OCI-LY1 (cell line): Measurements from ENCODE around the gene SMAD6.
A peak's percentile ranks its signal among the peaks of the same experiment; 100 is the strongest.

ENCODE experiments used
- H2AFZ ChIP-seq: fragments of 200-600 bp; sonication (generic), shearing (Covaris generic); 2 replicates; pipeline ENCODE4 v1.6.0; 2014; ENCODE audit warnings: antibody characterized with exemption, mild to moderate bottlenecking, low read length
- H3F3A ChIP-seq: fragments of 200-600 bp; sonication (generic), shearing (Covaris generic); 2 replicates; pipeline ENCODE4 v1.6.0; 2014; ENCODE audit warnings: mild to moderate bottlenecking, antibody characterized with exemption, low read length, moderate library complexity; ENCODE audit not compliant: insufficient read depth
- H3K27ac ChIP-seq: fragments of 200-600 bp; sonication (generic); 2 replicates; pipeline ENCODE4 v1.5.1; 2014; ENCODE audit warnings: low read length, mixed run types, mild to moderate bottlenecking, low read depth; ENCODE audit not compliant: poor library complexity, severe bottlenecking
- H3K27me3 ChIP-seq: fragments of 200-600 bp; sonication (generic); 2 replicates; pipeline ENCODE4 v1.6.0; 2014; ENCODE audit warnings: antibody characterized with exemption, mild to moderate bottlenecking, low read length, moderate library complexity; ENCODE audit not compliant: insufficient read depth
- H3K36me3 ChIP-seq: fragments of 200-600 bp; sonication (generic); 2 replicates; pipeline ENCODE4 v1.6.1; 2014; ENCODE audit warnings: mild to moderate bottlenecking, antibody characterized with exemption, low read length, moderate library complexity, mixed read lengths; ENCODE audit not compliant: insufficient read depth
- H3K4me1 ChIP-seq: fragments of 200-600 bp; sonication (generic); 2 replicates; pipeline ENCODE4 v1.5.1; 2014; ENCODE audit warnings: mild to moderate bottlenecking, low read length, moderate library complexity; ENCODE audit not compliant: insufficient read depth, severe bottlenecking
- H3K4me2 ChIP-seq: fragments of 200-600 bp; sonication (generic), shearing (Covaris generic); 2 replicates; pipeline ENCODE4 v1.6.1; 2014; ENCODE audit warnings: low read length
- H3K4me3 ChIP-seq: fragments of 200-600 bp; sonication (generic); 2 replicates; pipeline ENCODE4 v1.5.1; 2014; ENCODE audit warnings: low read length, low read depth, mild to moderate bottlenecking, mixed read lengths; ENCODE audit not compliant: poor library complexity, severe bottlenecking
- H3K79me2 ChIP-seq: fragments of 200-600 bp; shearing (Covaris generic); 2 replicates; pipeline ENCODE4 v1.6.1; 2016; ENCODE audit warnings: mixed run types, low read length, mixed read lengths; ENCODE audit not compliant: insufficient read depth
- H3K9ac ChIP-seq: fragments of 200-600 bp; sonication (generic), shearing (Covaris generic); 2 replicates; pipeline ENCODE4 v1.6.1; 2014; ENCODE audit warnings: mild to moderate bottlenecking, low read length, mixed read lengths
- H3K9me2 ChIP-seq: fragments of 200-600 bp; sonication (generic), shearing (Covaris generic); 2 replicates; pipeline ENCODE4 v1.6.1; 2014; ENCODE audit warnings: low read depth, mild to moderate bottlenecking, low read length, mixed read lengths
- H3K9me3 ChIP-seq: fragments of 200-600 bp; shearing (Covaris generic); 2 replicates; pipeline ENCODE4 v1.6.1; 2014; ENCODE audit warnings: low read length, mixed read lengths
- H4K20me1 ChIP-seq: fragments of 200-600 bp; sonication (generic), shearing (Covaris generic); 2 replicates; pipeline ENCODE4 v1.6.0; 2016; ENCODE audit warnings: mild to moderate bottlenecking, low read length; ENCODE audit not compliant: insufficient read depth
- EZH2 ChIP-seq: fragments of 200-600 bp; sonication (generic), shearing (Covaris generic); IDR thresholded peaks from 2 replicates; pipeline ENCODE4 v1.8.0; 2017; ENCODE audit warnings: borderline replicate concordance, mixed run types, mild to moderate bottlenecking, antibody characterized with exemption, low read length, moderate library complexity, mixed read lengths
- TF ChIP-seq, protein P1 (sequence below): fragments of 200-600 bp; sonication (generic), shearing (Covaris generic); IDR thresholded peaks from 2 replicates; pipeline ENCODE4 v1.5.1; 2017; ENCODE audit warnings: mild to moderate bottlenecking, antibody characterized with exemption, low read length, moderate library complexity, mixed read lengths

Gene SMAD6

DNA sequence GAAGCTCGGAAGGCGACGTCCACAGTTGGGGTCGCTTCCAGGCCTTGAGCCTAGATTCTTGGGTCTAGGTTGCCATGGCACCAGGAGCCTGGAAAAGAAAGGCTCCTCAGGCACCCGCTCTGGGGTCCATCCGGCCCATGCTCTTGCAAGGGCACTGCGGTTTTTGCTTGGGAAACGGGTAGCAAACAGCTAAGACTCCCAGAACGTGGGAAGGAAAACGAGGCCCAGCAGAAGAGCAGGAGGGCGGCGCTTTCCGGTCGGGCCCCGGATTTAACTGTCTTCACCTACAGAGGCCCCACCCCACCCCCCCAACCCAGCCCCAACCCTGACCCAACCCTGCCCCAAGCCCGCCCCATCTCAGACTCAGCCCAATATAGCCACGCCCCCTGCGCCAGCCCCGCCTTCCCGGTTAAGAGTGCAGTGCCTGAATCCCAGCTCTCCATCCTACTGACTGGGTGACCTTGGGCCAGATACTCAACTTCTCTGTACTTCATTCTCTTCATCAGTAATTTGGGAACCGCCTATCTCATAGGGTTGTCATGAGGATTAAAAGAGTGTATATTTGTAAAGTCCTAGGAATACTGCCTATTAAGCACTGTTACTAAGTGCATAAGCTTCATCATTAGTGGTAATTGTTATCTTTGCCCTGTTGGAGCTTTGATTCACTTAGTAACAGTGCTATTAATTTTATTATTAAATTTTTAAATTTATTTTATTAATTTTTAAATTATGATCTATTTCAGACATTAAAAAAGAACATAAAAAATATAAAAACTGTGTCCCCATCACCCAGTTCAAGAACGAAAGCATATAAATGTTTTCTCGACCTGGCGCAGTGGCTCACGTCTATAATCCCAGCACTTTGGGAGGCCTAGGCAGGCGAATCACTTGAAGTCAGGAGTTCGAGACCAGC lies 28.4 kb upstream of the SMAD6 start:
- H3K9me3 ChIP-seq: no peaks in the 10 kb centered on the region
- H3F3A ChIP-seq: no peaks in the 10 kb centered on the region
- no peak overlapping the region for H2AFZ ChIP-seq
- peak overlapping the region; percentile 26; the same call in 1 of the 2 replicates for H3K4me2 ChIP-seq
- no peak overlapping the region for H3K4me3 ChIP-seq
- no peaks in the 10 kb centered on the region for H3K9me2 ChIP-seq
- no peak overlapping the region for H3K27ac ChIP-seq
- H3K79me2 ChIP-seq: no peaks in the 10 kb centered on the region
- TF ChIP-seq, protein P1, sequence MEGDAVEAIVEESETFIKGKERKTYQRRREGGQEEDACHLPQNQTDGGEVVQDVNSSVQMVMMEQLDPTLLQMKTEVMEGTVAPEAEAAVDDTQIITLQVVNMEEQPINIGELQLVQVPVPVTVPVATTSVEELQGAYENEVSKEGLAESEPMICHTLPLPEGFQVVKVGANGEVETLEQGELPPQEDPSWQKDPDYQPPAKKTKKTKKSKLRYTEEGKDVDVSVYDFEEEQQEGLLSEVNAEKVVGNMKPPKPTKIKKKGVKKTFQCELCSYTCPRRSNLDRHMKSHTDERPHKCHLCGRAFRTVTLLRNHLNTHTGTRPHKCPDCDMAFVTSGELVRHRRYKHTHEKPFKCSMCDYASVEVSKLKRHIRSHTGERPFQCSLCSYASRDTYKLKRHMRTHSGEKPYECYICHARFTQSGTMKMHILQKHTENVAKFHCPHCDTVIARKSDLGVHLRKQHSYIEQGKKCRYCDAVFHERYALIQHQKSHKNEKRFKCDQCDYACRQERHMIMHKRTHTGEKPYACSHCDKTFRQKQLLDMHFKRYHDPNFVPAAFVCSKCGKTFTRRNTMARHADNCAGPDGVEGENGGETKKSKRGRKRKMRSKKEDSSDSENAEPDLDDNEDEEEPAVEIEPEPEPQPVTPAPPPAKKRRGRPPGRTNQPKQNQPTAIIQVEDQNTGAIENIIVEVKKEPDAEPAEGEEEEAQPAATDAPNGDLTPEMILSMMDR: no peak
- TF ChIP-seq EZH2: no peak
- no peaks in the 10 kb centered on the region for H3K36me3 ChIP-seq
- peaks cover 6% of the 10 kb centered on the region for H3K4me1 ChIP-seq
- H3K27me3 ChIP-seq: no peaks in the 10 kb centered on the region; the same call in 1 of the 2 replicates
- no peak overlapping the region; the same call in 1 of the 2 replicates for H3K9ac ChIP-seq
- H4K20me1 ChIP-seq: no peaks in the 10 kb centered on the region

DNA sequence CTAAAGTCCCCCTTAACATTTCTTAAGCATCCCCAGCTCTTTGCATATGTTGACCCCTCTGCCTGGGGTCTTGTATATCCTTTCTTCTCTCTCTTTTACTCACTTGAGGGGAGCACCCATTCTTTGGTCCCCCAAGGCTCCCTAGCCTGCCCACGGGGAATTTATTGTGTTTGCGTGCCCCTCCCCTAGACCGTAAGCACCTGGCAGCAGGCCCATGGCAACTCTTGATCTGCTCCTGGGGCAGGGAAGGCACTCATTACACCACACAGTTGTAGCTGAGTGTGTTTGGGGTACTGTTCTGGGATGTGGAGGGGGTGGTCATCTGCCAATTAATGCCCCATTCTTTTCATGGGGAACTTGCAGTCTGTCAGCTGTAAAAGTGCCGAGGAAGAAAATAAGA lies 27.3 kb upstream of the SMAD6 start:
- Histone ChIP-seq H3K36me3 (no peaks in the 10 kb centered on the region), H2AFZ (no peak overlapping the region)

DNA sequence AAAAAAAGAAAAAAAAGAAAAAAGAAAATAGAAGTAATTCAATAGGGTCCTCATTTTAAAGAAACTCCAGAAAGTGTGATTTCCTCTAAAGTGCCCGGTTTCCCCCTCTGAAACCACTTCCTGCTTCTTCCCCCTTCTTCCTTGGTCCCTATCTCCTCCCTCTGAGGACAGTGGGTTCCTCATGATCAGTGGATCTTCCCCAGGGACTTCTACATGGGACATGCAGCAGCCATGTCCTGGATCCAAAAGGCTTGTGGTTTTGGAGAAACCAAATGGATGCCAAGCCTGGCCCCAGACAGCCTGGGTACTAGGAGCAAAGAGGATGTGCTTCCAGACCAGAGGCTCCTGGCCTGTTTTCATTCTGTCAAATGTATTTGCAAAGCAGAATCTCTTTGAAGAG lies 26.6 kb upstream of the SMAD6 start:
- Histone ChIP-seq H2AFZ (no peak overlapping the region), H3K4me3 (no peak overlapping the region), H3K36me3 (no peaks in the 10 kb centered on the region), H3K9ac (no peak overlapping the region), H3K27me3 (no peaks in the 10 kb centered on the region; the same call in 1 of the 2 replicates), H3K9me2 (no peaks in the 10 kb centered on the region), H3K4me2 (no peak overlapping the region), H4K20me1 (no peaks in the 10 kb centered on the region), H3K27ac (no peak overlapping the region), H3F3A (no peaks in the 10 kb centered on the region), H3K4me1 (peaks cover 6% of the 10 kb centered on the region), H3K9me3 (no peaks in the 10 kb centered on the region), H3K79me2 (no peaks in the 10 kb centered on the region)
- TF ChIP-seq, protein P1: no peak
- no peak for TF ChIP-seq EZH2

More for the DNA sequence above, 27.3 kb upstream of the SMAD6 start:
- TF ChIP-seq, protein P1: no peak
- TF ChIP-seq EZH2: no peak
- Histone ChIP-seq H3K27ac (no peak overlapping the region), H3K9ac (no peak overlapping the region), H3K4me2 (no peak overlapping the region), H3K9me3 (no peaks in the 10 kb centered on the region), H3K79me2 (no peaks in the 10 kb centered on the region), H3K4me1 (peaks cover 6% of the 10 kb centered on the region), H3K27me3 (no peaks in the 10 kb centered on the region; the same call in 1 of the 2 replicates), H3F3A (no peaks in the 10 kb centered on the region), H4K20me1 (no peaks in the 10 kb centered on the region), H3K9me2 (no peaks in the 10 kb centered on the region), H3K4me3 (no peak overlapping the region)
